Measurements from ENCODE around the gene ZNF219. TPM values are rescaled to one million over a fixed set of nuclear protein-coding genes. Genes with fewer than 3 reads are reported as not detected.

The ZNF219 gene
- total RNA-seq, 2 donors from 2014 or later, result 43.4 to 59.6 TPM

DNA sequence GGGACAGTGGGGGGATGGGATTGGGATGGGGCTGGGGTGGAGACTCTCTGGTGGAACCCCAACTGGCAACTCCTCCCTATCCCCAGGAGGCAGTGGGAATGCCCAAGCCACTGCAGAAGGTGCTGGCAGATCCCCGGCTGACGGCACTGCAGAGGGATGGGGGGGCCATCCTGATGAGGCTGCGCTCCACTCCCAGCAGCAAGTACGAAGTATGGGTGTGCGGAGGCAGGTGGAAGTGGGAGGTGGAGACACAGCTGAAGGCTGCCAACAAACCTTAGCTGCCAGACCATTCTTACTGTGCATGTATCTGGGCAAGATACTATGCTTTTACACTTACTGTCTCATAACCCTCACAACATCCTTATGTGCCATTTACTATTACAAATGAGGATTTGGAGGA is 20.2 kb downstream of the ZNF219 start:
- H3K4me3 Mint-ChIP-seq, result no peak overlapping the region
- peaks cover 91% of the 10 kb centered on the region for H3K36me3 ChIP-seq (ENCODE audit: control insufficient read depth, insufficient read depth, low read length)
- 94% methylated on average over 5 of the region's 5 CpGs; no CpG with 5 or more reads in 1 of the 2 experiments for WGBS, 2 experiments (ENCODE audit: insufficient coverage in 1 of 2, insufficient read length in 1 of 2)

DNA sequence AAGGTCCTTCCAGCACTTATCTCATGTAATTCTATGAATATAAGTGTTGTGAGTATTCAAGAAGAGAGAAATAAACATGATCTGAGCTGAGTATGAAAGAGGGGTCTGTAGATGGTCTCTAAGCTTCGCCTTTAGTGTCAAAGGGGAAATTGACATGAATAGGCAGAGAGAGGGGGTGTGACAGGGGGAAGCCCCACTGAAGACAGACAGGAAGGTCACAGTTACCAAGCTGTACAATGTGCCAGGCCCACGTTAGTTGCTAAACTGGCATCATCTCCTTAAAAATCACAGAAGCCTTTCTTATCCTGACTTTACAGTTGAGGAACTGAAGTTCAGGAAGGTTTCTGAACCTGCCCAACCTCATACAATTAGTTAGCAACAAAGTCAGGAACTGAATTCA is 20.8 kb downstream of the ZNF219 start:
- TF ChIP-seq, protein P1, sequence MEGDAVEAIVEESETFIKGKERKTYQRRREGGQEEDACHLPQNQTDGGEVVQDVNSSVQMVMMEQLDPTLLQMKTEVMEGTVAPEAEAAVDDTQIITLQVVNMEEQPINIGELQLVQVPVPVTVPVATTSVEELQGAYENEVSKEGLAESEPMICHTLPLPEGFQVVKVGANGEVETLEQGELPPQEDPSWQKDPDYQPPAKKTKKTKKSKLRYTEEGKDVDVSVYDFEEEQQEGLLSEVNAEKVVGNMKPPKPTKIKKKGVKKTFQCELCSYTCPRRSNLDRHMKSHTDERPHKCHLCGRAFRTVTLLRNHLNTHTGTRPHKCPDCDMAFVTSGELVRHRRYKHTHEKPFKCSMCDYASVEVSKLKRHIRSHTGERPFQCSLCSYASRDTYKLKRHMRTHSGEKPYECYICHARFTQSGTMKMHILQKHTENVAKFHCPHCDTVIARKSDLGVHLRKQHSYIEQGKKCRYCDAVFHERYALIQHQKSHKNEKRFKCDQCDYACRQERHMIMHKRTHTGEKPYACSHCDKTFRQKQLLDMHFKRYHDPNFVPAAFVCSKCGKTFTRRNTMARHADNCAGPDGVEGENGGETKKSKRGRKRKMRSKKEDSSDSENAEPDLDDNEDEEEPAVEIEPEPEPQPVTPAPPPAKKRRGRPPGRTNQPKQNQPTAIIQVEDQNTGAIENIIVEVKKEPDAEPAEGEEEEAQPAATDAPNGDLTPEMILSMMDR (conservative IDR thresholded peaks at IDR 0.05), result no peak
- Mint-ChIP-seq H3K4me3 (no peak overlapping the region), H3K27ac (no peak overlapping the region), H3K4me1 (no peaks in the 10 kb centered on the region), H3K36me3 (ENCODE audit: low read depth) (peaks cover 77% of the 10 kb centered on the region), H3K27me3 (ENCODE audit: insufficient read depth) (no peaks in the 10 kb centered on the region), H3K9me3 (no peaks in the 10 kb centered on the region)
- Histone ChIP-seq H3K9ac (ENCODE audit: extremely low read depth, low read length, poor library complexity, severe bottlenecking) (no peak overlapping the region), H3K36me3 (ENCODE audit: control insufficient read depth, insufficient read depth, low read length) (peaks cover 91% of the 10 kb centered on the region), H3K4me1 (ENCODE audit: control insufficient read depth, insufficient read depth, low read length) (no peaks in the 10 kb centered on the region), H3K27ac (ENCODE audit: low read depth, low read length) (no peak overlapping the region), H3K9me3 (ENCODE audit: control insufficient read depth, low read length) (no peaks in the 10 kb centered on the region), H3K27me3 (ENCODE audit: control insufficient read depth, insufficient read depth, low read length, poor library complexity, severe bottlenecking) (no peaks in the 10 kb centered on the region), H3K4me3 (ENCODE audit: low read length) (no peak overlapping the region)
- WGBS, 2 experiments (ENCODE audit: insufficient coverage in 1 of 2, insufficient read length in 1 of 2), result 83 to 91% methylated on average over 2 of the region's 2 CpGs
- DNase-seq, result no peak

More for the DNA sequence above, 20.2 kb downstream of the ZNF219 start:
- Histone ChIP-seq H3K4me1 (ENCODE audit: control insufficient read depth, insufficient read depth, low read length) (no peaks in the 10 kb centered on the region), H3K4me3 (ENCODE audit: low read length) (no peak overlapping the region), H3K27me3 (ENCODE audit: control insufficient read depth, insufficient read depth, low read length, poor library complexity, severe bottlenecking) (no peaks in the 10 kb centered on the region), H3K9me3 (ENCODE audit: control insufficient read depth, low read length) (no peaks in the 10 kb centered on the region), H3K9ac (ENCODE audit: extremely low read depth, low read length, poor library complexity, severe bottlenecking) (no peak overlapping the region), H3K27ac (ENCODE audit: low read depth, low read length) (no peak overlapping the region)
- Mint-ChIP-seq H3K9me3 (no peaks in the 10 kb centered on the region), H3K4me1 (no peaks in the 10 kb centered on the region), H3K27me3 (ENCODE audit: insufficient read depth) (no peaks in the 10 kb centered on the region), H3K36me3 (ENCODE audit: low read depth) (peaks cover 80% of the 10 kb centered on the region), H3K27ac (no peak overlapping the region)
- TF ChIP-seq, protein P1 (conservative IDR thresholded peaks at IDR 0.05), result no peak
- no peak for DNase-seq

DNA sequence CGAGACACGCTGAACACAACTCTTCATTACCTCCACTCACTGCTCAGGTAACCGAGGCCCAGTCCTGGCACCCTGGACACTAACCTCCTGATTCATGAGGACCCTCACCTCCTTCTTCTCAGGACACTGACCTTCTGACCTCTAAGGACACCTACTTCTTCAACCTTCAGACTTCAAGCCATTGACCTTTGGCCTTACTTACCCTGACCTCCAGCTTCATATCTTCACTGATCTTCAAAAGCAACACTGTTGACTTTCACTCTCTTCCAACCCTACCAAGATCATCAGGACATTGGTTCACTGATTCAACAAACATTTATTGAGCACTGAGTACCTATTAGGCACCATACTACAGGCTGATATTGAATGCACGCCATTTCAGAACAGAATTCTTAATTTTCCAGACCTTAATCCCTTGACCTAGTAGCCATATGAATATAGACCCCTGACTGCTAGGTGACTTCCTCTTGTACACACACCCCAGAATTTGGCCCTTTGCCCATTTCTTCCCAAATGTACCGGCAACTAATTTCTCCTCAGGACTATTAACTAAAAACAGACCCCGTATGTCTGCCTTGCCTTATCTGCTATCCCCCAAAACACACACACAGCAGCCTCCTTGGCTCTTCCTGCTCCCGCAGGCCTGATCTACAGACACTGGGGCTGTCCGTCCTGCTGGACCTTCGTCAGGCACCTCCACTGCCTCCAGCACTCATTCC is 22.6 kb downstream of the ZNF219 start:
- H3K27ac Mint-ChIP-seq, result no peak overlapping the region
- H3K4me3 ChIP-seq (ENCODE audit: low read length), result no peak overlapping the region
- H3K4me1 ChIP-seq (ENCODE audit: control insufficient read depth, insufficient read depth, low read length), result no peaks in the 10 kb centered on the region
- peaks cover 11% of the 10 kb centered on the region for H3K4me1 Mint-ChIP-seq
- no peak for DNase-seq
- H3K4me3 Mint-ChIP-seq, result no peak overlapping the region
- H3K9me3 ChIP-seq (ENCODE audit: control insufficient read depth, low read length), result no peaks in the 10 kb centered on the region
- peaks cover 68% of the 10 kb centered on the region for H3K36me3 Mint-ChIP-seq (ENCODE audit: low read depth)
- no peaks in the 10 kb centered on the region for H3K27me3 Mint-ChIP-seq (ENCODE audit: insufficient read depth)
- H3K27ac ChIP-seq (ENCODE audit: low read depth, low read length), result no peak overlapping the region
- WGBS, 2 experiments (ENCODE audit: insufficient coverage in 1 of 2, insufficient read length in 1 of 2), result 93% methylated on average over 8 to 9 of the region's 9 CpGs
- TF ChIP-seq, protein P1 (conservative IDR thresholded peaks at IDR 0.05), result no peak
- H3K9me3 Mint-ChIP-seq, result no peaks in the 10 kb centered on the region
- no peak overlapping the region for H3K9ac ChIP-seq (ENCODE audit: extremely low read depth, low read length, poor library complexity, severe bottlenecking)
- no peaks in the 10 kb centered on the region for H3K27me3 ChIP-seq (ENCODE audit: control insufficient read depth, insufficient read depth, low read length, poor library complexity, severe bottlenecking)
- peaks cover 74% of the 10 kb centered on the region for H3K36me3 ChIP-seq (ENCODE audit: control insufficient read depth, insufficient read depth, low read length)

Measured in endodermal cell (in vitro differentiated cells).